ENCODE measurements around the gene TMPRSS3.

GRCh38 chr21:42393443-42393950 is 2.4 kb downstream of the TMPRSS3 start:
- no peak for TF ChIP-seq MYPOP (CRISPR knock-in tag; IDR thresholded peaks at IDR 0.05)
- no peak for TF ChIP-seq EHMT2 (IDR thresholded peaks at IDR 0.05; ENCODE audit: borderline replicate concordance, low read depth, low read length)
- no peak for TF ChIP-seq NFE2L1 (CRISPR knock-in tag; IDR thresholded peaks at IDR 0.05; ENCODE audit: borderline replicate concordance)
- TF ChIP-seq POLR2A (IDR thresholded peaks at IDR 0.05; ENCODE audit: insufficient read depth in 1 of 2, low read depth in 2 of 2, low read length in 2 of 2): no peak
- no peak for TF ChIP-seq CTCF (CRISPR knock-in tag; IDR thresholded peaks at IDR 0.05)
- TF ChIP-seq ZNF7 (CRISPR knock-in tag; IDR thresholded peaks at IDR 0.05): no peak
- TF ChIP-seq CBX2 (IDR thresholded peaks at IDR 0.05; ENCODE audit: low read depth, low read length): no peak
- no peak for TF ChIP-seq CBX2 (CRISPR knock-in tag; IDR thresholded peaks at IDR 0.05; ENCODE audit: low read depth)
- TF ChIP-seq ZNF513 (CRISPR knock-in tag; conservative IDR thresholded peaks at IDR 0.05): no peak

Data from HepG2 (cell line).